B cell (primary cell): ENCODE results near the gene CELA1. TPM values are rescaled to one million over a fixed set of nuclear protein-coding genes. Genes with fewer than 3 reads are reported as not detected.

Experiments
- ATAC-seq: fragments of 200-7000 bp; cut with Tn5 transposase; one replicate; pipeline ENCODE4 v1.10.0; 2021; ENCODE audit warnings: low read depth, mild to moderate bottlenecking, moderate number of reproducible peaks, moderate library complexity
- CTCF ChIA-PET: fragments of 350-600 bp; sonication (Branson Sonifier 250); formaldehyde crosslinking; loops from one replicate; lab custom pipeline; 2021; ENCODE audit warnings: antibody characterized with exemption, inconsistent platforms; lab: Charles Lee
- POLR2A ChIA-PET: fragments of 350-600 bp; sonication (Branson Sonifier 250); formaldehyde crosslinking; loops from one replicate; lab custom pipeline; 2021; ENCODE audit warnings: antibody characterized with exemption; lab: Charles Lee
- DNase-seq: peaks from one replicate; pipeline ENCODE4 v3.0.0; 2013
- H2AFZ ChIP-seq: 2 replicates; pipeline ENCODE4 v1.6.1; 2012; ENCODE audit warnings: mild to moderate bottlenecking, low read depth, low read length; ENCODE audit not compliant: insufficient read depth, poor library complexity, severe bottlenecking
- H3K27ac ChIP-seq, 2 donors: 1 replicate in 1 of 2; 2 replicates in 1 of 2; pipeline ENCODE4 v1.5.1; 2012 to 2013; ENCODE audit warnings: low read length in 2 of 2, mild to moderate bottlenecking in 2 of 2, moderate library complexity in 1 of 2
- H3K27me3 ChIP-seq, 4 experiments: fragments of 200-600 bp in 1 of 4; sonication (generic) in 1 of 4; replicated peaks in 1 of 4; 1 replicate in 2 of 4; 2 replicates in 2 of 4; pipeline versions ENCODE4 v1.6.1 to v1.7.0; 2013 to 2016; ENCODE audit warnings: low read length in 3 of 4, mild to moderate bottlenecking in 2 of 4, mixed read lengths in 1 of 4, moderate library complexity in 1 of 4; ENCODE audit not compliant: insufficient read depth in 4 of 4, control insufficient read depth in 3 of 4; ENCODE audit errors: control extremely low read depth in 1 of 4
- H3K36me3 ChIP-seq, 2 experiments: replicated peaks in 1 of 2; 1 replicate in 1 of 2; 2 replicates in 1 of 2; pipeline versions ENCODE4 v1.6.1 to v1.7.1; 2013; ENCODE audit warnings: low read length in 1 of 2; ENCODE audit not compliant: insufficient read depth in 2 of 2, control insufficient read depth in 1 of 2; ENCODE audit errors: control extremely low read depth in 1 of 2, extremely low read depth in 1 of 2
- H3K4me1 ChIP-seq, 2 donors: fragments of 200-600 bp in 1 of 2; sonication (generic) in 1 of 2; 1 replicate in 1 of 2; 2 replicates in 1 of 2; pipeline versions ENCODE4 v1.5.1 to v1.6.1; 2013 to 2017; ENCODE audit warnings: low read length in 2 of 2; ENCODE audit not compliant: control insufficient read depth in 2 of 2, insufficient read depth in 2 of 2
- H3K4me2 ChIP-seq: replicated peaks from 2 replicates; pipeline ENCODE3; 2012; ENCODE audit warnings: mild to moderate bottlenecking, low read depth, low read length; ENCODE audit not compliant: poor library complexity, severe bottlenecking
- H3K4me3 ChIP-seq, 5 experiments: fragments of 200-600 bp in 1 of 5; sonication (generic) in 1 of 5; 1 replicate in 3 of 5; 2 replicates in 2 of 5; pipeline versions ENCODE4 v1.5.1 to v1.7.0; 2011 to 2016; ENCODE audit warnings: low read length in 4 of 5, mild to moderate bottlenecking in 4 of 5, low read depth in 2 of 5, control low read depth in 1 of 5, moderate library complexity in 1 of 5; ENCODE audit not compliant: insufficient read depth in 1 of 5; ENCODE audit errors: control extremely low read depth in 1 of 5, extremely low read depth in 1 of 5
- H3K79me2 ChIP-seq: fragments of 200-600 bp; sonication (generic); one replicate; pipeline ENCODE4 v1.6.0; 2016; ENCODE audit warnings: low read length; ENCODE audit not compliant: control insufficient read depth, insufficient read depth
- H3K9ac ChIP-seq: fragments of 200-600 bp; sonication (generic); 2 replicates; pipeline ENCODE4 v1.6.1; 2017; ENCODE audit warnings: mild to moderate bottlenecking, low read length, moderate library complexity
- H3K9me3 ChIP-seq, 3 donors: one replicate each; pipeline versions ENCODE4 v1.6.1 to v1.7.1; 2013; ENCODE audit warnings: low read length in 2 of 3; ENCODE audit not compliant: control insufficient read depth in 2 of 3, insufficient read depth in 1 of 3; ENCODE audit errors: control extremely low read depth in 1 of 3
- H4K20me1 ChIP-seq: 2 replicates; pipeline ENCODE4 v1.6.0; 2012; ENCODE audit warnings: mild to moderate bottlenecking, low read length; ENCODE audit not compliant: insufficient read depth, control insufficient read depth, poor library complexity, severe bottlenecking
- H3K27ac Mint-ChIP-seq: one replicate; pipeline ENCODE4 v1.8.0; 2021; ENCODE audit warnings: mixed read lengths
- H3K27me3 Mint-ChIP-seq: one replicate; pipeline ENCODE4 v1.8.0; 2021; ENCODE audit warnings: mixed read lengths
- H3K4me1 Mint-ChIP-seq: one replicate; pipeline ENCODE4 v1.8.0; 2021; ENCODE audit warnings: mixed read lengths
- H3K4me3 Mint-ChIP-seq: one replicate; pipeline ENCODE4 v1.8.0; 2021; ENCODE audit warnings: mixed read lengths
- H3K9me3 Mint-ChIP-seq: one replicate; pipeline ENCODE4 v1.8.0; 2022; ENCODE audit warnings: mixed read lengths; ENCODE audit not compliant: insufficient read depth
- CTCF ChIP-seq: fragments of 200-600 bp; IDR thresholded peaks from one replicate; pipeline ENCODE4 v1.8.0; 2022; ENCODE audit warnings: antibody characterized with exemption, mild to moderate bottlenecking
- EZH2 ChIP-seq: IDR thresholded peaks from 2 replicates; pipeline ENCODE4 v1.6.1; 2012; ENCODE audit warnings: borderline replicate concordance, low read depth, mild to moderate bottlenecking, moderate library complexity, low read length; ENCODE audit not compliant: insufficient read depth, poor library complexity, severe bottlenecking
- WGBS: methylation state at CpG from one replicate; pipeline ENCODE4 v1.1.5; 2013; ENCODE audit warnings: missing lambda C conversion rate; ENCODE audit not compliant: insufficient coverage; 5-methylcytosine and 5-hydroxymethylcytosine counted together
- intact Hi-C: fragments of 100-400 bp; cut with micrococcal nuclease; formaldehyde crosslinking; loops from one replicate; pipeline ENCODE4 v1.10.0; 2022
- polyA plus RNA-seq: library from polyadenylated mRNA; depleted of rRNA; stranded (reverse); fragments of >200 nt; gene quantifications from 2 replicates; pipeline ENCODE4 v1.2.3, GENCODE V29; 2012
- total RNA-seq, 2 donors: library from RNA; stranded (reverse); fragments of 120-200 nt in 1 of 2; gene quantifications; 1 replicate in 1 of 2; 2 replicates in 1 of 2; pipeline versions ENCODE4 v1.2.3 to v1.2.4, GENCODE V29; 2013 to 2022

CELA1 gene
- total and polyA plus RNA-seq, 2 donors (not counting 1 experiment from before 2014, with no cell fraction given): not detected

DNA sequence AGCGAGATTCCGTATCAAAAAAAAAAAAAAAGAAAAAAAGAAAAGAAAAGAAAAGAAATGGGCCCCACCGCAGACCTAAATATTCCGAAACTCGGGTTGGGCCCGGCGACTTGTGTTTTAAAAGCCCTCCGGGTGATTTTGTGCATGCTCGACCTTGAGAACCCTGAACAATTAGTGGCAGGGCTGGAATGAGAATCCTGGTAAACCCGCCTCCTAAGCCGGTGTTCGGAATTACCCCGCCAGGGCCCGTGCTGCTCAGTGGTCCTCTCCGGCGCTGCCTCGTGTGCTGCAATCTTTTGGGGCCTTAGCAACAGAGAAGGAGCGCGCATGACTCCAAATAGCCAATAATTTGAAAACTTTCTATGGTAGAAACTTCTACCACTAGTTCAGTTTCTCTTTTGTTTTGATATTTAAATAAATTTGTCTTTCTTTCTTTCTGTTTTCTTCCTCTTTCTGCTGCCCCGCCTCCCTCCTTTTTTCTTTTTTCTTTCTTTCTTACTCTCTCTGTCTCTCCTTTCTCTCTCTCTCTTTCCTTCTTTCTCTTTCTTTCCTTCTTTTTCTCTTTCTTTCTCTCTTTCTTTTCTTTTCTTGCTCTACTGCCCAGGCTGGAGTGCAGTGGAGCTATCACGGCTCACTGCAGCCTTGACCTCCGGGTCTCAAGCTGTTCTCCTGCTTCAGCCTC lies 46.2 kb upstream of the CELA1 start:
- 53% methylated on average over 18 of the region's 22 CpGs for WGBS
- intact Hi-C loops: loop anchor here (1.0 to 10.0 kb wide), 3 partner anchors 23 to 142 kb away; no protein-coding TSS in a partner anchor

More for the DNA sequence above, 46.2 kb upstream of the CELA1 start:
- CTCF ChIA-PET: interaction anchor here (1.1 to 1.5 kb wide), 4 partner anchors 9 to 123 kb away, joined by 3 to 5 read pairs (median 4); no protein-coding TSS in a partner anchor
- Histone ChIP-seq H3K27me3 (no peaks in the 10 kb centered on the region), H2AFZ (peak overlapping the region; percentile 25), H3K4me2 (peak overlapping the region; percentile 91), H3K9me3 (no peaks in the 10 kb centered on the region), H3K36me3 (no peaks in the 10 kb centered on the region), H3K4me3 (peak overlapping the region in 4 of 5 experiments; percentile 59 to 87 (median 84)), H3K27ac (peak overlapping the region; percentile 68 to 87), H3K9ac (peak overlapping the region; percentile 82), H4K20me1 (no peaks in the 10 kb centered on the region), H3K4me1 (peaks cover 69 to 79% of the 10 kb centered on the region in 2 donors), H3K79me2 (peaks cover 12% of the 10 kb centered on the region)
- ATAC-seq (peak; percentile 15), DNase-seq (peak; percentile 81)
- TF ChIP-seq CTCF (peak; percentile 30), EZH2 (no peak)
- H3K4me3 Mint-ChIP-seq: peak overlapping the region; percentile 90
- POLR2A ChIA-PET: interaction anchor here (0.7 to 4.0 kb wide), 3 partner anchors 21 to 31 kb away, joined by 4 to 22 read pairs (median 4); no protein-coding TSS in a partner anchor
- H3K27me3 Mint-ChIP-seq: no peaks in the 10 kb centered on the region
- H3K4me1 Mint-ChIP-seq: peaks cover 75% of the 10 kb centered on the region
- no peaks in the 10 kb centered on the region for H3K9me3 Mint-ChIP-seq
- H3K27ac Mint-ChIP-seq: peak overlapping the region; percentile 85
